SK-N-SH treated with all-trans-retinoic acid at 6 μM for 48 hours (cell line): Measurements from ENCODE around the gene MX2.

Source experiments
- ATAC-seq: fragments of 200-7000 bp; cut with Tn5 transposase; 3 replicates; pipeline ENCODE4 v1.9.1; 2020; ENCODE audit warnings: mild to moderate bottlenecking, moderate library complexity
- ARNTL ChIP-seq: fragments of 450-650 bp; formaldehyde crosslinking; IDR thresholded peaks from 2 replicates; pipeline ENCODE4 v1.5.0; 2020; ENCODE audit warnings: low read depth, mild to moderate bottlenecking, moderate library complexity, borderline replicate concordance
- BACH2 ChIP-seq: fragments of 250-450 bp; sonication (Bioruptor Pico); IDR thresholded peaks from 2 replicates; pipeline ENCODE4 v1.9.0; 2021; ENCODE audit warnings: mild to moderate bottlenecking, borderline replicate concordance
- CSDC2 ChIP-seq: fragments of 250-450 bp; sonication (Bioruptor Pico); IDR thresholded peaks from 2 replicates; pipeline ENCODE4 v1.5.0; 2020; ENCODE audit warnings: mild to moderate bottlenecking, moderate library complexity
- ESRRG ChIP-seq: fragments of 250-450 bp; sonication (Bioruptor Pico); IDR thresholded peaks from 2 replicates; pipeline ENCODE4 v1.6.1; 2021; ENCODE audit warnings: mild to moderate bottlenecking
- GLIS3 ChIP-seq: fragments of 250-450 bp; sonication (Bioruptor Pico); IDR thresholded peaks from 2 replicates; pipeline ENCODE4 v1.5.0; 2020; ENCODE audit warnings: mild to moderate bottlenecking, moderate library complexity
- ISL1 ChIP-seq: fragments of 250-450 bp; sonication (Bioruptor Pico); IDR thresholded peaks from 2 replicates; pipeline ENCODE4 v2.1.2; 2022; ENCODE audit warnings: mild to moderate bottlenecking, moderate library complexity
- OSR1 ChIP-seq: fragments of 250-450 bp; sonication (Bioruptor Pico); IDR thresholded peaks from 2 replicates; pipeline ENCODE4 v1.8.0; 2022; ENCODE audit warnings: moderate library complexity, mild to moderate bottlenecking, inconsistent platforms
- PPARA ChIP-seq: fragments of 250-450 bp; sonication (Bioruptor Pico); IDR thresholded peaks from 2 replicates; pipeline ENCODE4 v1.5.0; 2020; ENCODE audit warnings: mild to moderate bottlenecking, borderline replicate concordance
- RARB ChIP-seq: fragments of 250-450 bp; sonication (Bioruptor Pico); IDR thresholded peaks from 2 replicates; pipeline ENCODE4 v1.8.0; 2021; ENCODE audit warnings: mild to moderate bottlenecking, moderate library complexity
- SNAI2 ChIP-seq: fragments of 250-450 bp; sonication (Bioruptor Pico); IDR thresholded peaks from 2 replicates; pipeline ENCODE4 v1.5.0; 2020; ENCODE audit warnings: mild to moderate bottlenecking, moderate library complexity
- TCF4 ChIP-seq: fragments of 250-450 bp; sonication (Bioruptor Pico); IDR thresholded peaks from 2 replicates; pipeline ENCODE4 v1.8.0; 2021; ENCODE audit warnings: mild to moderate bottlenecking, moderate library complexity, borderline replicate concordance
- TOX ChIP-seq: fragments of 250-450 bp; sonication (Bioruptor Pico); IDR thresholded peaks from 2 replicates; pipeline ENCODE4 v1.8.0; 2021; ENCODE audit warnings: mild to moderate bottlenecking, moderate library complexity, borderline replicate concordance
- ZC3H10 ChIP-seq: fragments of 250-450 bp; sonication (Bioruptor Pico); IDR thresholded peaks from 2 replicates; pipeline ENCODE4 v1.5.1; 2021; ENCODE audit warnings: mild to moderate bottlenecking, moderate library complexity
- ZFP3 ChIP-seq: fragments of 250-450 bp; sonication (Bioruptor Pico); IDR thresholded peaks from 2 replicates; pipeline ENCODE4 v1.5.0; 2020; ENCODE audit warnings: mild to moderate bottlenecking, moderate library complexity
- ZFP30 ChIP-seq: fragments of 450-650 bp; formaldehyde crosslinking; IDR thresholded peaks from 2 replicates; pipeline ENCODE4 v1.5.0; 2022; ENCODE audit warnings: mild to moderate bottlenecking, moderate library complexity
- ZNF565 ChIP-seq: fragments of 450-650 bp; formaldehyde crosslinking; conservative IDR thresholded peaks from 2 replicates; pipeline ENCODE4 v1.5.0; 2020; ENCODE audit warnings: low read depth, mild to moderate bottlenecking, moderate library complexity
- ZNF70 ChIP-seq: fragments of 450-650 bp; formaldehyde crosslinking; IDR thresholded peaks from 2 replicates; pipeline ENCODE4 v1.5.0; 2020; ENCODE audit warnings: mild to moderate bottlenecking, moderate library complexity
- ZNF8 ChIP-seq: fragments of 450-650 bp; formaldehyde crosslinking; IDR thresholded peaks from 2 replicates; pipeline ENCODE4 v1.5.0; 2020; ENCODE audit warnings: mild to moderate bottlenecking, moderate library complexity
- TF ChIP-seq, protein P1 (sequence below): fragments of 250-450 bp; sonication (Bioruptor Pico); IDR thresholded peaks from 2 replicates; pipeline ENCODE4 v1.8.0; 2020; ENCODE audit warnings: mild to moderate bottlenecking, moderate library complexity, borderline replicate concordance
- TF ChIP-seq, protein P2 (sequence below): fragments of 250-450 bp; sonication (Bioruptor Pico); IDR thresholded peaks from 2 replicates; pipeline ENCODE4 v1.5.0; 2020; ENCODE audit warnings: mild to moderate bottlenecking, moderate library complexity
- TF ChIP-seq, protein P3 (sequence below): fragments of 250-450 bp; sonication (Bioruptor Pico); IDR thresholded peaks from 2 replicates; pipeline ENCODE4 v1.8.0; 2021; ENCODE audit warnings: low read depth, mild to moderate bottlenecking, moderate library complexity, borderline replicate concordance
- TF ChIP-seq, protein P4 (sequence below): fragments of 250-450 bp; sonication (Bioruptor Pico); IDR thresholded peaks from 2 replicates; pipeline ENCODE4 v1.5.1; 2020; ENCODE audit warnings: low read depth, mild to moderate bottlenecking, moderate library complexity
- TF ChIP-seq, protein P5 (sequence below): fragments of 250-450 bp; sonication (Bioruptor Pico); IDR thresholded peaks from 2 replicates; pipeline ENCODE4 v1.5.1; 2021; ENCODE audit warnings: mild to moderate bottlenecking, moderate library complexity

Gene MX2

DNA sequence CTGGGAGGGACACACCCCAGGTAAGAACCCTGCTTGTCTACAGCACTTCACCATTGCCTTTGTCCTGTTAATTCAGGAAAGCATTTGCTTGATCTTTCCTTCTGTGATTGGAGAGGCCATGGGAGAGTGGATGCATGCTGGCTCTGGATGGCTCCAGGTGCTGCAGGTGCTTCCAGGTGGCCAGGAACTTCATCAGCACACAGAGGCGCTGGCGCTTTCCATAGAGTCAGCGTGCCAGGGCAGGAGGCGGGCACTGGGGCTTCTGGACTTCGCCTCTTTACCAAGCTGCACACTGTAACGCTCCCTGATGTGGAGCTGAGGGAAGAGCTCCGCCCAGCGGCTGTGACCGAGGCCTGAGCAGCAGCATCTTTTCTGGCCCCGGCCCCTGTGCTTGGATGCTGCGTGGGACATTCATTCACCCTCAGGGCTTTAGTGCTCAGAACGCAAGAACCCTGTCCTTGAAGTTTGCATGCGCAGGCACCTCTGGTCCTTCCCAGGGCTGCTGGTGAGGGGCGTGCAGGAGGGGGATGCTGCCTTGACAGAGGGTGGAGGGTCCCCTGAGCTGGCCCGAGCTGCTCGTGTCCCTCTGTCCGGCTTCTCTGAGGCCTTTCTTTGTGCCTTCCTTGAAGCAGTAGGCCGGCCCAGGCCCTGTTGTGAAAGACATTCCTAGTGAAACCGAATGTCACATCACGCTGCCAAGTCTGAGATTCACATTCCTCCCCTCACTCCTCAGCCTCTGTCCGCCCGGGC is 1.6 kb upstream of the MX2 start:
- TF ChIP-seq ZFP3 (CRISPR knock-in tag) = no peak
- TF ChIP-seq ZNF8 (CRISPR knock-in tag) = no peak
- TF ChIP-seq, protein P1, sequence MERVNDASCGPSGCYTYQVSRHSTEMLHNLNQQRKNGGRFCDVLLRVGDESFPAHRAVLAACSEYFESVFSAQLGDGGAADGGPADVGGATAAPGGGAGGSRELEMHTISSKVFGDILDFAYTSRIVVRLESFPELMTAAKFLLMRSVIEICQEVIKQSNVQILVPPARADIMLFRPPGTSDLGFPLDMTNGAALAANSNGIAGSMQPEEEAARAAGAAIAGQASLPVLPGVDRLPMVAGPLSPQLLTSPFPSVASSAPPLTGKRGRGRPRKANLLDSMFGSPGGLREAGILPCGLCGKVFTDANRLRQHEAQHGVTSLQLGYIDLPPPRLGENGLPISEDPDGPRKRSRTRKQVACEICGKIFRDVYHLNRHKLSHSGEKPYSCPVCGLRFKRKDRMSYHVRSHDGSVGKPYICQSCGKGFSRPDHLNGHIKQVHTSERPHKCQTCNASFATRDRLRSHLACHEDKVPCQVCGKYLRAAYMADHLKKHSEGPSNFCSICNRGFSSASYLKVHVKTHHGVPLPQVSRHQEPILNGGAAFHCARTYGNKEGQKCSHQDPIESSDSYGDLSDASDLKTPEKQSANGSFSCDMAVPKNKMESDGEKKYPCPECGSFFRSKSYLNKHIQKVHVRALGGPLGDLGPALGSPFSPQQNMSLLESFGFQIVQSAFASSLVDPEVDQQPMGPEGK = no peak
- TF ChIP-seq, protein P2, sequence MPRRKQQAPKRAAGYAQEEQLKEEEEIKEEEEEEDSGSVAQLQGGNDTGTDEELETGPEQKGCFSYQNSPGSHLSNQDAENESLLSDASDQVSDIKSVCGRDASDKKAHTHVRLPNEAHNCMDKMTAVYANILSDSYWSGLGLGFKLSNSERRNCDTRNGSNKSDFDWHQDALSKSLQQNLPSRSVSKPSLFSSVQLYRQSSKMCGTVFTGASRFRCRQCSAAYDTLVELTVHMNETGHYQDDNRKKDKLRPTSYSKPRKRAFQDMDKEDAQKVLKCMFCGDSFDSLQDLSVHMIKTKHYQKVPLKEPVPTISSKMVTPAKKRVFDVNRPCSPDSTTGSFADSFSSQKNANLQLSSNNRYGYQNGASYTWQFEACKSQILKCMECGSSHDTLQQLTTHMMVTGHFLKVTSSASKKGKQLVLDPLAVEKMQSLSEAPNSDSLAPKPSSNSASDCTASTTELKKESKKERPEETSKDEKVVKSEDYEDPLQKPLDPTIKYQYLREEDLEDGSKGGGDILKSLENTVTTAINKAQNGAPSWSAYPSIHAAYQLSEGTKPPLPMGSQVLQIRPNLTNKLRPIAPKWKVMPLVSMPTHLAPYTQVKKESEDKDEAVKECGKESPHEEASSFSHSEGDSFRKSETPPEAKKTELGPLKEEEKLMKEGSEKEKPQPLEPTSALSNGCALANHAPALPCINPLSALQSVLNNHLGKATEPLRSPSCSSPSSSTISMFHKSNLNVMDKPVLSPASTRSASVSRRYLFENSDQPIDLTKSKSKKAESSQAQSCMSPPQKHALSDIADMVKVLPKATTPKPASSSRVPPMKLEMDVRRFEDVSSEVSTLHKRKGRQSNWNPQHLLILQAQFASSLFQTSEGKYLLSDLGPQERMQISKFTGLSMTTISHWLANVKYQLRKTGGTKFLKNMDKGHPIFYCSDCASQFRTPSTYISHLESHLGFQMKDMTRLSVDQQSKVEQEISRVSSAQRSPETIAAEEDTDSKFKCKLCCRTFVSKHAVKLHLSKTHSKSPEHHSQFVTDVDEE = no peak
- TF ChIP-seq BACH2 (CRISPR knock-in tag) = no peak
- no peak for TF ChIP-seq PPARA (CRISPR knock-in tag)
- no peak for TF ChIP-seq ZNF565 (CRISPR knock-in tag)
- no peak for TF ChIP-seq SNAI2 (CRISPR knock-in tag)
- TF ChIP-seq, protein P3, sequence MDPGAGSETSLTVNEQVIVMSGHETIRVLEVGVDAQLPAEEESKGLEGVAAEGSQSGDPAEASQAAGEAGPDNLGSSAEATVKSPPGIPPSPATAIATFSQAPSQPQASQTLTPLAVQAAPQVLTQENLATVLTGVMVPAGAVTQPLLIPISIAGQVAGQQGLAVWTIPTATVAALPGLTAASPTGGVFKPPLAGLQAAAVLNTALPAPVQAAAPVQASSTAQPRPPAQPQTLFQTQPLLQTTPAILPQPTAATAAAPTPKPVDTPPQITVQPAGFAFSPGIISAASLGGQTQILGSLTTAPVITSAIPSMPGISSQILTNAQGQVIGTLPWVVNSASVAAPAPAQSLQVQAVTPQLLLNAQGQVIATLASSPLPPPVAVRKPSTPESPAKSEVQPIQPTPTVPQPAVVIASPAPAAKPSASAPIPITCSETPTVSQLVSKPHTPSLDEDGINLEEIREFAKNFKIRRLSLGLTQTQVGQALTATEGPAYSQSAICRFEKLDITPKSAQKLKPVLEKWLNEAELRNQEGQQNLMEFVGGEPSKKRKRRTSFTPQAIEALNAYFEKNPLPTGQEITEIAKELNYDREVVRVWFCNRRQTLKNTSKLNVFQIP = no peak
- TF ChIP-seq, protein P4, sequence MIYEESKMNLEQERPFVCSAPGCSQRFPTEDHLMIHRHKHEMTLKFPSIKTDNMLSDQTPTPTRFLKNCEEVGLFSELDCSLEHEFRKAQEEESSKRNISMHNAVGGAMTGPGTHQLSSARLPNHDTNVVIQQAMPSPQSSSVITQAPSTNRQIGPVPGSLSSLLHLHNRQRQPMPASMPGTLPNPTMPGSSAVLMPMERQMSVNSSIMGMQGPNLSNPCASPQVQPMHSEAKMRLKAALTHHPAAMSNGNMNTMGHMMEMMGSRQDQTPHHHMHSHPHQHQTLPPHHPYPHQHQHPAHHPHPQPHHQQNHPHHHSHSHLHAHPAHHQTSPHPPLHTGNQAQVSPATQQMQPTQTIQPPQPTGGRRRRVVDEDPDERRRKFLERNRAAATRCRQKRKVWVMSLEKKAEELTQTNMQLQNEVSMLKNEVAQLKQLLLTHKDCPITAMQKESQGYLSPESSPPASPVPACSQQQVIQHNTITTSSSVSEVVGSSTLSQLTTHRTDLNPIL (CRISPR knock-in tag) = no peak
- TF ChIP-seq TOX (CRISPR knock-in tag) = no peak
- no peak for TF ChIP-seq ARNTL (CRISPR knock-in tag)
- TF ChIP-seq ZNF70 (CRISPR knock-in tag) = no peak
- no peak for TF ChIP-seq RARB
- TF ChIP-seq, protein P5, sequence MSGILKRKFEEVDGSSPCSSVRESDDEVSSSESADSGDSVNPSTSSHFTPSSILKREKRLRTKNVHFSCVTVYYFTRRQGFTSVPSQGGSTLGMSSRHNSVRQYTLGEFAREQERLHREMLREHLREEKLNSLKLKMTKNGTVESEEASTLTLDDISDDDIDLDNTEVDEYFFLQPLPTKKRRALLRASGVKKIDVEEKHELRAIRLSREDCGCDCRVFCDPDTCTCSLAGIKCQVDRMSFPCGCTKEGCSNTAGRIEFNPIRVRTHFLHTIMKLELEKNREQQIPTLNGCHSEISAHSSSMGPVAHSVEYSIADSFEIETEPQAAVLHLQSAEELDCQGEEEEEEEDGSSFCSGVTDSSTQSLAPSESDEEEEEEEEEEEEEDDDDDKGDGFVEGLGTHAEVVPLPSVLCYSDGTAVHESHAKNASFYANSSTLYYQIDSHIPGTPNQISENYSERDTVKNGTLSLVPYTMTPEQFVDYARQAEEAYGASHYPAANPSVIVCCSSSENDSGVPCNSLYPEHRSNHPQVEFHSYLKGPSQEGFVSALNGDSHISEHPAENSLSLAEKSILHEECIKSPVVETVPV (CRISPR knock-in tag) = no peak
- no peak for TF ChIP-seq ZFP30 (CRISPR knock-in tag)
- TF ChIP-seq, all 23 proteins: peak for 0
- peak; percentile 57 for ATAC-seq

DNA sequence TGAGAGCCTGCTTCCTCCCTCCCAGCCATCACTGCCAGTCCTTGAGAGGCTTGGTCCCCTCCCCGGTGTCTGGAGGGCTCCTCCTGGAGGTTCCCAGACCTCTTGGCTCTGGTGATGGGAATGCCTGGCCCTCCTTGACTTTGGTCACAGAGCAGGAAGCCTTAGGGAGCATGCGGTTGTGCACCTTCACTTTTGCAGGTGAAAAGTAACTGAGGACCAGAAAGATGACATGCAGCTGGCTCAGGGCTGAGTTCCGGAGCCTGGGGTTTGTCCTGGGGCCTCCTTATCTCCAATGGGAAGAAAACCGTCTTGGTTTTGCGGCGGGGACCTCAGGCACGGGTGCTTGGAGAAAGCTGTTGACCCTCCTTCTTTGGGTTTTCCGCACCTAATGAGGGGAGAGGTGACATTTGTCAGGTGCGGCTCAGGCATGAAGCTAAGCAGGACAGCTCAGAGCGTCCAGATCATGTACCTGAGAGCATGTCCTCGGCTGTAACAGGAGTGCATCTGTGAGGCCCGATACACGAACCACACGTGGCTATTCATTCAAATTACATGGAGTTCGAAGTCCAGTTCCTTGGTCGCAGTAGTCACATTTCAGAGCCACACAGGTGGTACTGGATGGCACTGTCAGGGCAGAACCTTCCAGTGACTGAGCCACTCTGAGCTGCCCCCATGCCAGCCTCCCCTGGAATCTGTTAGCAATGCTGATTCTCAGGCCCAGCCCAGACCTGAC is 608 bp upstream of the MX2 start:
- no peak for ATAC-seq
- TF ChIP-seq, protein P3 = no peak
- TF ChIP-seq ZC3H10 (CRISPR knock-in tag) (no peak), BACH2 (CRISPR knock-in tag) (no peak), ZFP30 (CRISPR knock-in tag) (no peak), ARNTL (CRISPR knock-in tag) (no peak), PPARA (CRISPR knock-in tag) (no peak), GLIS3 (CRISPR knock-in tag) (no peak), TCF4 (CRISPR knock-in tag) (no peak), ZNF8 (CRISPR knock-in tag) (no peak), TOX (CRISPR knock-in tag) (no peak), ESRRG (no peak), ZNF70 (CRISPR knock-in tag) (no peak), ISL1 (CRISPR knock-in tag) (no peak), CSDC2 (CRISPR knock-in tag) (no peak), OSR1 (no peak), RARB (no peak), ZFP3 (CRISPR knock-in tag) (no peak), SNAI2 (CRISPR knock-in tag) (no peak)
- TF ChIP-seq, protein P1 = no peak
- TF ChIP-seq, protein P5 (CRISPR knock-in tag) = no peak
